ENCODE measurements around the gene GASK1A. TPM values are rescaled to one million over a fixed set of nuclear protein-coding genes. Genes with fewer than 3 reads are reported as not detected.

The GASK1A gene
- total and polyA plus RNA-seq, 2 of the 4 experiments (the other 2 are of a cell fraction), result 0.18 to 0.19 TPM

DNA sequence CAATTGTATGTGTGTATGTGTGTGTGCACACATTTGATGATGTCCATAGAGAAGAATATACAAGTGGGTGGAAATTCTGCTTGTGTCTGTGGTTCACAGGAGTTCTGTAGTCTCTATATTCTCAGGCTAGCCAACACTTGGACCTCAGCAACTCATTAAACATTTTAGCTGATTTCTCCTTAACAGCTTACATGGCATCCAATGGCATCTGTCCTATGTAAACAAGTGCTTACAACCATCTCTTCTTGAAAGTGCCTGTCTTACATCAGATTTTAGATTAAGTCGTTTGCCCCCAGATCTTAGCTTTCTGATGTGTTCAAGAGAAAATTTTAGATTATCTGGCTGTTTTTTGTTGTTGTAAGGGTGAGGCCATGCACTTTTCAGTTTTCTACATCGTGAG, 44.2 kb upstream of the GASK1A start:
- H3K9me1 ChIP-seq (ENCODE audit: insufficient read depth, low read length), result no peaks in the 10 kb centered on the region
- POLR2A ChIA-PET (ENCODE audit: unreplicated experiment), result no interaction called here
- H3K9me3 ChIP-seq (ENCODE audit: control insufficient read depth, insufficient read depth, low read length), result no peaks in the 10 kb centered on the region; the same call in 1 of the 2 replicates
- H3K4me1 ChIP-seq (ENCODE audit: control insufficient read depth, insufficient read depth, low read length), result no peaks in the 10 kb centered on the region
- no peak overlapping the region for H2BK20ac ChIP-seq (ENCODE audit: low read depth, low read length)
- no peaks in the 10 kb centered on the region for H3K36me3 ChIP-seq (ENCODE audit: control insufficient read depth, insufficient read depth, low read length)
- no peak for DNase-seq
- H3K14ac ChIP-seq (replicated peaks; ENCODE audit: low read depth, low read length), result no peak overlapping the region
- no peak overlapping the region for H4K5ac ChIP-seq (ENCODE audit: low read depth, low read length)
- H2AFZ ChIP-seq (replicated peaks; ENCODE audit: low read length, poor library complexity), result no peak overlapping the region
- H3K4me3 ChIP-seq (ENCODE audit: insufficient read depth, low read depth, low read length), result no peak overlapping the region
- intact Hi-C loops (cut with micrococcal nuclease), result no loop called here
- in situ Hi-C loops (cut with MboI; ENCODE audit: low sequenced_read_pairs), result no loop called here
- H3K79me1 ChIP-seq (ENCODE audit: low read depth in 1 of 2, low read length in 2 of 2), result no peaks in the 10 kb centered on the region
- CTCF ChIA-PET, result no interaction called here
- H4K91ac ChIP-seq (ENCODE audit: insufficient read depth, low read depth, low read length), result no peak overlapping the region
- no peak overlapping the region for H2AK9ac ChIP-seq (replicated peaks; ENCODE audit: low read depth, low read length, poor library complexity)
- H2BK15ac ChIP-seq (ENCODE audit: low read depth, low read length), result no peak overlapping the region
- H2BK120ac ChIP-seq (ENCODE audit: low read depth, low read length), result no peak overlapping the region
- H2AK5ac ChIP-seq (ENCODE audit: low read depth, low read length), result no peak overlapping the region
- H3K4ac ChIP-seq (ENCODE audit: low read depth, low read length), result no peak overlapping the region
- no peaks in the 10 kb centered on the region for H3K27me3 ChIP-seq (ENCODE audit: control insufficient read depth, insufficient read depth, low read length)
- no peak for ATAC-seq (ENCODE audit: low read depth)
- BruUV-seq (replicated peaks), result no TSS peak
- no peak overlapping the region for H3K4me2 ChIP-seq (ENCODE audit: low read depth, low read length)
- no peaks in the 10 kb centered on the region for H4K20me1 ChIP-seq (ENCODE audit: insufficient read depth, low read length)
- H2BK5ac ChIP-seq (ENCODE audit: low read depth, low read length, poor library complexity, severe bottlenecking), result no peak overlapping the region
- no peak overlapping the region for H3K56ac ChIP-seq (ENCODE audit: extremely low read depth, insufficient read depth, low read length)
- H3K27ac ChIP-seq (ENCODE audit: insufficient read depth, low read length), result no peak overlapping the region
- no peak overlapping the region for H3K18ac ChIP-seq (ENCODE audit: low read depth, low read length)
- no peak overlapping the region for H3K23ac ChIP-seq (ENCODE audit: low read depth, low read length)
- H4K8ac ChIP-seq (ENCODE audit: low read depth in 2 of 2, low read length in 2 of 2), result no peak overlapping the region
- dilution Hi-C loops (cut with HindIII; ENCODE audit: low sequenced_read_pairs, unreplicated experiment), result no loop called here
- WGBS, 2 experiments (ENCODE audit: extremely low coverage in 2 of 2, insufficient read length in 1 of 2), result no CpG with 5 or more reads among the region's 2 CpGs
- no peak overlapping the region for H3K9ac ChIP-seq (ENCODE audit: low read depth, low read length)
- TF ChIP-seq FOS (IDR thresholded peaks at IDR 0.05; ENCODE audit: low read depth, low read length) (no peak), RFX5 (IDR thresholded peaks at IDR 0.05; ENCODE audit: low read depth, low read length) (no peak), NFE2L2 (IDR thresholded peaks at IDR 0.05; ENCODE audit: low read depth, low read length) (no peak), POLR2A (IDR thresholded peaks at IDR 0.05; ENCODE audit: low read depth, low read length) (no peak), BHLHE40 (IDR thresholded peaks at IDR 0.05; ENCODE audit: low read depth, low read length) (no peak), SMC3 (IDR thresholded peaks at IDR 0.05; ENCODE audit: low read depth, low read length) (no peak), MAZ (IDR thresholded peaks at IDR 0.05; ENCODE audit: borderline replicate concordance, low read depth, low read length) (no peak), RCOR1 (IDR thresholded peaks at IDR 0.05; ENCODE audit: insufficient replicate concordance, low read length) (no peak), MXI1 (IDR thresholded peaks at IDR 0.05; ENCODE audit: borderline replicate concordance, low read depth, low read length) (no peak), MAFK (IDR thresholded peaks at IDR 0.05; ENCODE audit: low read depth, low read length) (no peak), ELK1 (IDR thresholded peaks at IDR 0.05; ENCODE audit: borderline replicate concordance, low read depth, low read length) (no peak)

Measured in IMR-90 (cell line).